ENCODE results near the gene SH3BP4.

The SH3BP4 gene

GRCh38 chr2:234910186-234910679 is 41.6 kb upstream of the SH3BP4 start:
- no peak overlapping the region for H3K4me3 ChIP-seq (ENCODE audit: insufficient read depth, low read length, poor library complexity, severe bottlenecking)
- no peak overlapping the region for H2AFZ ChIP-seq (ENCODE audit: low read depth, low read length, severe bottlenecking)
- H3K9ac ChIP-seq (ENCODE audit: low read length), result no peak overlapping the region
- no peak overlapping the region for H3K27ac ChIP-seq (ENCODE audit: low read depth, low read length)
- no peaks in the 10 kb centered on the region for H3K27me3 ChIP-seq (ENCODE audit: low read length)
- H3K9me3 ChIP-seq (ENCODE audit: insufficient read depth, low read length), result no peaks in the 10 kb centered on the region
- H4K20me1 ChIP-seq (ENCODE audit: low read depth, low read length), result no peaks in the 10 kb centered on the region
- TF ChIP-seq, protein P1, sequence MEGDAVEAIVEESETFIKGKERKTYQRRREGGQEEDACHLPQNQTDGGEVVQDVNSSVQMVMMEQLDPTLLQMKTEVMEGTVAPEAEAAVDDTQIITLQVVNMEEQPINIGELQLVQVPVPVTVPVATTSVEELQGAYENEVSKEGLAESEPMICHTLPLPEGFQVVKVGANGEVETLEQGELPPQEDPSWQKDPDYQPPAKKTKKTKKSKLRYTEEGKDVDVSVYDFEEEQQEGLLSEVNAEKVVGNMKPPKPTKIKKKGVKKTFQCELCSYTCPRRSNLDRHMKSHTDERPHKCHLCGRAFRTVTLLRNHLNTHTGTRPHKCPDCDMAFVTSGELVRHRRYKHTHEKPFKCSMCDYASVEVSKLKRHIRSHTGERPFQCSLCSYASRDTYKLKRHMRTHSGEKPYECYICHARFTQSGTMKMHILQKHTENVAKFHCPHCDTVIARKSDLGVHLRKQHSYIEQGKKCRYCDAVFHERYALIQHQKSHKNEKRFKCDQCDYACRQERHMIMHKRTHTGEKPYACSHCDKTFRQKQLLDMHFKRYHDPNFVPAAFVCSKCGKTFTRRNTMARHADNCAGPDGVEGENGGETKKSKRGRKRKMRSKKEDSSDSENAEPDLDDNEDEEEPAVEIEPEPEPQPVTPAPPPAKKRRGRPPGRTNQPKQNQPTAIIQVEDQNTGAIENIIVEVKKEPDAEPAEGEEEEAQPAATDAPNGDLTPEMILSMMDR (IDR thresholded peaks at IDR 0.05; ENCODE audit: insufficient read depth, low read length, poor library complexity, severe bottlenecking), result no peak
- TF ChIP-seq EZH2phosphoT487 (conservative IDR thresholded peaks at IDR 0.05; ENCODE audit: low read length), result no peak
- H3K9me2 ChIP-seq (replicated peaks; ENCODE audit: insufficient read depth, low read length), result no peaks in the 10 kb centered on the region
- no peaks in the 10 kb centered on the region for H3K79me2 ChIP-seq (ENCODE audit: insufficient read depth, low read length)
- H3F3A ChIP-seq (ENCODE audit: insufficient read depth), result no peaks in the 10 kb centered on the region
- H3K36me3 ChIP-seq (ENCODE audit: low read length), result no peaks in the 10 kb centered on the region
- no peak overlapping the region for H3K4me2 ChIP-seq (ENCODE audit: low read depth, low read length, poor library complexity, severe bottlenecking)

GRCh38 chr2:234911271-234911670 is 40.5 kb upstream of the SH3BP4 start:
- no peaks in the 10 kb centered on the region for H3F3A ChIP-seq (ENCODE audit: insufficient read depth)
- no peaks in the 10 kb centered on the region for H3K36me3 ChIP-seq (ENCODE audit: low read length)
- no peak overlapping the region for H3K27ac ChIP-seq (ENCODE audit: low read depth, low read length)
- H3K4me3 ChIP-seq (ENCODE audit: insufficient read depth, low read length, poor library complexity, severe bottlenecking), result no peak overlapping the region
- H3K9me2 ChIP-seq (replicated peaks; ENCODE audit: insufficient read depth, low read length), result no peaks in the 10 kb centered on the region
- no peak overlapping the region for H3K4me2 ChIP-seq (ENCODE audit: low read depth, low read length, poor library complexity, severe bottlenecking)
- H4K20me1 ChIP-seq (ENCODE audit: low read depth, low read length), result no peaks in the 10 kb centered on the region
- H3K9me3 ChIP-seq (ENCODE audit: insufficient read depth, low read length), result no peaks in the 10 kb centered on the region
- H2AFZ ChIP-seq (ENCODE audit: low read depth, low read length, severe bottlenecking), result no peak overlapping the region
- no peak for TF ChIP-seq EZH2phosphoT487 (conservative IDR thresholded peaks at IDR 0.05; ENCODE audit: low read length)
- TF ChIP-seq, protein P1 (IDR thresholded peaks at IDR 0.05; ENCODE audit: insufficient read depth, low read length, poor library complexity, severe bottlenecking), result no peak
- no peaks in the 10 kb centered on the region for H3K27me3 ChIP-seq (ENCODE audit: low read length)
- no peaks in the 10 kb centered on the region for H3K79me2 ChIP-seq (ENCODE audit: insufficient read depth, low read length)
- no peak overlapping the region for H3K9ac ChIP-seq (ENCODE audit: low read length)

GRCh38 chr2:234912437-234912836 is 39.4 kb upstream of the SH3BP4 start:
- Histone ChIP-seq H3K9me3 (ENCODE audit: insufficient read depth, low read length) (no peaks in the 10 kb centered on the region), H3K36me3 (ENCODE audit: low read length) (no peaks in the 10 kb centered on the region), H3K4me2 (ENCODE audit: low read depth, low read length, poor library complexity, severe bottlenecking) (no peak overlapping the region), H3K79me2 (ENCODE audit: insufficient read depth, low read length) (no peaks in the 10 kb centered on the region), H3F3A (ENCODE audit: insufficient read depth) (no peaks in the 10 kb centered on the region), H3K4me3 (ENCODE audit: insufficient read depth, low read length, poor library complexity, severe bottlenecking) (no peak overlapping the region), H3K27ac (ENCODE audit: low read depth, low read length) (no peak overlapping the region), H3K27me3 (ENCODE audit: low read length) (no peaks in the 10 kb centered on the region), H3K9me2 (replicated peaks; ENCODE audit: insufficient read depth, low read length) (no peaks in the 10 kb centered on the region), H3K9ac (ENCODE audit: low read length) (no peak overlapping the region), H4K20me1 (ENCODE audit: low read depth, low read length) (no peaks in the 10 kb centered on the region), H2AFZ (ENCODE audit: low read depth, low read length, severe bottlenecking) (no peak overlapping the region)
- TF ChIP-seq, protein P1 (IDR thresholded peaks at IDR 0.05; ENCODE audit: insufficient read depth, low read length, poor library complexity, severe bottlenecking), result no peak
- TF ChIP-seq EZH2phosphoT487 (conservative IDR thresholded peaks at IDR 0.05; ENCODE audit: low read length), result no peak

All from SU-DHL-6 (cell line).